Measurements from ENCODE around the gene ANKRD12. TPM values are rescaled to one million over a fixed set of nuclear protein-coding genes. Genes with fewer than 3 reads are reported as not detected.
"Not testable (repeated sequence)": the region's sequence is repeated elsewhere in the genome, so short reads cannot be mapped to it uniquely, and the experiment has no call there.

Gene ANKRD12
- total RNA-seq, 1 experiment from 2014 or later, result 23.5 TPM

DNA sequence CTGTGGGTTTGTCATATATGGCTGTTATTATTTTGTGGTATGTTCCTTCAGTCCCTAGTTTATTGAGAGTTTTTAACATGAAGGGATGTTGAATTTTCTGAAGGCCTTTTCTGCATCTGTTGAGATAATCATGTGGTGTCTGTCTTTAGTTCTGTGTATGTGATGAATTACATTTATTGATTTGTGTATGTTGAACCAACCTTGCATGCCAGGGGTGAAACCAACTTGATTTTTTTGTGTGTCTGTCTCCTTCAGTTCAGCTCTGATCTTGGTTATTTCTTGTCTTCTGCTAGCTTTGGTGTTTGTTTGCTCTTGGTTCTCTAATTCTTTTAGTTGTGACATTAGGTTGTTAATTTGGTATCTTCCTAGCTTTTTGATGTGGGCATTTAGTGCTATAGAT is 27.6 kb downstream of the ANKRD12 start:
- H3K9me2 ChIP-seq (ENCODE audit: insufficient read depth); POLR2A ChIA-PET; H3K4me2 ChIP-seq (ENCODE audit: low read length); CTCF ChIA-PET; H3K4me1 ChIP-seq (ENCODE audit: control insufficient read depth in 1 of 2, insufficient read depth in 2 of 2, low read length in 2 of 2); H4K20me1 ChIP-seq (ENCODE audit: insufficient read depth); H2AFZ ChIP-seq (ENCODE audit: low read depth, low read length, poor library complexity, severe bottlenecking); H3K9ac ChIP-seq (ENCODE audit: low read length); DNase-seq (ENCODE audit: low read depth, low spot score); H3K27ac ChIP-seq (ENCODE audit: low read depth, low read length); H3K27me3 ChIP-seq (ENCODE audit: insufficient read depth, low read length); RAD21 ChIA-PET (ENCODE audit: low non-redundant PET in 1 of 2, low total read pairs in 2 of 2, uncharacterized antibody in 2 of 2, unreplicated experiment in 2 of 2); intact Hi-C loops (cut with micrococcal nuclease); H3K9me3 ChIP-seq (ENCODE audit: control insufficient read depth in 1 of 2, insufficient read depth in 1 of 2, low read depth in 1 of 2, low read length in 2 of 2); H3K4me3 ChIP-seq (replicated peaks in 1 of 2; ENCODE audit: low read depth in 1 of 2, low read length in 2 of 2); H3K36me3 ChIP-seq (ENCODE audit: control insufficient read depth in 1 of 2, insufficient read depth in 2 of 2, low read length in 2 of 2); ATAC-seq; BruUV-seq (replicated peaks): not testable (repeated sequence)
- peaks cover 23% of the 10 kb centered on the region; the same call in 1 of the 2 replicates for H3K79me2 ChIP-seq (ENCODE audit: insufficient read depth, low read length)

DNA sequence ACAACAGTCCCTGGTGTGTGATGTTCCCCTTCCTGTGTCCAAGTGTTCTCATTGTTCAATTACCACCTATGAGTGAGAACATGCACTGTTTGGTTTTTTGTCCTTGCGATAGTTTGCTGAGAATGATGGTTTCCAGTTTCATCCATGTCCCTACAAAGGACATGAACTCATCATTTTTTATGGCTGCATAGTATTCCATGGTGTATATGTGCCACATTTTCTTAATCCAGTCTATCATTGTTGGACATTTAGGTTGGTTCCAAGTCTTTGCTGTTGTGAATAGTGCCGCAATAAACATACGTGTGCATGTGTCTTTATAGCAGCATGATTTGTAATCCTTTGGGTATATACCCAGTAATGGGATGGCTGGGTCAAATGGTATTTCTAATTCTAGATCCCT is 29.3 kb downstream of the ANKRD12 start:
- H3K4me1 ChIP-seq (ENCODE audit: control insufficient read depth in 1 of 2, insufficient read depth in 2 of 2, low read length in 2 of 2); H3K9me2 ChIP-seq (ENCODE audit: insufficient read depth); H3K4me2 ChIP-seq (ENCODE audit: low read length); RAD21 ChIA-PET (ENCODE audit: low non-redundant PET in 1 of 2, low total read pairs in 2 of 2, uncharacterized antibody in 2 of 2, unreplicated experiment in 2 of 2); DNase-seq (ENCODE audit: low read depth, low spot score); H3K9me3 ChIP-seq (ENCODE audit: control insufficient read depth in 1 of 2, insufficient read depth in 1 of 2, low read depth in 1 of 2, low read length in 2 of 2); H2AFZ ChIP-seq (ENCODE audit: low read depth, low read length, poor library complexity, severe bottlenecking); ATAC-seq; H3K36me3 ChIP-seq (ENCODE audit: control insufficient read depth in 1 of 2, insufficient read depth in 2 of 2, low read length in 2 of 2); H3K4me3 ChIP-seq (replicated peaks in 1 of 2; ENCODE audit: low read depth in 1 of 2, low read length in 2 of 2); POLR2A ChIA-PET; BruUV-seq (replicated peaks); CTCF ChIA-PET; H3K27me3 ChIP-seq (ENCODE audit: insufficient read depth, low read length); H4K20me1 ChIP-seq (ENCODE audit: insufficient read depth); H3K9ac ChIP-seq (ENCODE audit: low read length); H3K27ac ChIP-seq (ENCODE audit: low read depth, low read length); intact Hi-C loops (cut with micrococcal nuclease): not testable (repeated sequence)
- peaks cover 22% of the 10 kb centered on the region; the same call in 1 of the 2 replicates for H3K79me2 ChIP-seq (ENCODE audit: insufficient read depth, low read length)

DNA sequence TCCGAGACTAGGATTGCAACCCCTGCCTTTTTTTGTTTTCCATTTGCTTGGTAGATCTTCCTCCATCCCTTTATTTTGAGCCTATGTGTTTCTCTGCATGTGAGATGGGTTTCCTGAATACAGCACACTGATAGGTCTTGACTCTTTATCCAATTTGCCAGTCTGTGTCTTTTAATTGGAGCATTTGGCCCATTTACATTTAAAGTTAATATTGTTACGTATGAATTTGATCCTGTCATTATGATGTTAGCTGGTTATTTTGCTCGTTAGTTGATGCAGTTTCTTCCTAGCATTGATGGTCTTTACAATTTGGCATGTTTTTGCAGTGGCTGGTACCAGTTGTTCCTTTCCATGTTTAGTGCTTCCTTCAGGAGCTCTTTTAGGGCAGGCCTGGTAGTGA is 32.9 kb downstream of the ANKRD12 start:
- BruUV-seq (replicated peaks); H3K4me1 ChIP-seq (ENCODE audit: control insufficient read depth in 1 of 2, insufficient read depth in 2 of 2, low read length in 2 of 2); DNase-seq (ENCODE audit: low read depth, low spot score); CTCF ChIA-PET; H3K4me3 ChIP-seq (replicated peaks in 1 of 2; ENCODE audit: low read depth in 1 of 2, low read length in 2 of 2); ATAC-seq; H3K9me2 ChIP-seq (ENCODE audit: insufficient read depth); H2AFZ ChIP-seq (ENCODE audit: low read depth, low read length, poor library complexity, severe bottlenecking); H3K9ac ChIP-seq (ENCODE audit: low read length); H3K36me3 ChIP-seq (ENCODE audit: control insufficient read depth in 1 of 2, insufficient read depth in 2 of 2, low read length in 2 of 2); H3K9me3 ChIP-seq (ENCODE audit: control insufficient read depth in 1 of 2, insufficient read depth in 1 of 2, low read depth in 1 of 2, low read length in 2 of 2); H3K27me3 ChIP-seq (ENCODE audit: insufficient read depth, low read length); H3K4me2 ChIP-seq (ENCODE audit: low read length); POLR2A ChIA-PET; intact Hi-C loops (cut with micrococcal nuclease); RAD21 ChIA-PET (ENCODE audit: low non-redundant PET in 1 of 2, low total read pairs in 2 of 2, uncharacterized antibody in 2 of 2, unreplicated experiment in 2 of 2); H4K20me1 ChIP-seq (ENCODE audit: insufficient read depth); H3K27ac ChIP-seq (ENCODE audit: low read depth, low read length): not testable (repeated sequence)
- H3K79me2 ChIP-seq (ENCODE audit: insufficient read depth, low read length), result peaks cover 21% of the 10 kb centered on the region

DNA sequence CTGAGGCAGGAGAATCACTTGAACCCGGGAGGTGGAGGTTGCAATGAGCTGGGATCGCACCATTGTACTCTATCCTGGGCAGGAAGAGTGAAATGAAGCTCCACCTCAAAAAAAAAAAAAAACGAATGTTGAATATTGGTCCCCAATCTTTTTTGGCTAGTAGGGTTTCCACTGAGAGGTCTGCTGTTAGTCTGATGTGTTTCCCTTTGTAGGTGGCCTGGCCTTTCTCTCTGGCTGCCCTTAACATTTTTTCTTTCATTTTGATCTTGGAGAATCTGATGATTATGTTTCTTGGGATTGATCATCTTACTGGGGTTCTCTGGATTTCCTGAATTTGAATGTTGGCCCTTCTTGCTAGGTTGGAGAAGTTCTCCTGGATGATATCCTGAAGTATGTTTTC is 35.3 kb downstream of the ANKRD12 start:
- H3K9me3 ChIP-seq (ENCODE audit: control insufficient read depth in 1 of 2, insufficient read depth in 1 of 2, low read depth in 1 of 2, low read length in 2 of 2); RAD21 ChIA-PET (ENCODE audit: low non-redundant PET in 1 of 2, low total read pairs in 2 of 2, uncharacterized antibody in 2 of 2, unreplicated experiment in 2 of 2); H3K4me3 ChIP-seq (replicated peaks in 1 of 2; ENCODE audit: low read depth in 1 of 2, low read length in 2 of 2); H4K20me1 ChIP-seq (ENCODE audit: insufficient read depth); H2AFZ ChIP-seq (ENCODE audit: low read depth, low read length, poor library complexity, severe bottlenecking); H3K9ac ChIP-seq (ENCODE audit: low read length); ATAC-seq; H3K27ac ChIP-seq (ENCODE audit: low read depth, low read length); intact Hi-C loops (cut with micrococcal nuclease); POLR2A ChIA-PET; H3K4me2 ChIP-seq (ENCODE audit: low read length); H3K36me3 ChIP-seq (ENCODE audit: control insufficient read depth in 1 of 2, insufficient read depth in 2 of 2, low read length in 2 of 2); H3K27me3 ChIP-seq (ENCODE audit: insufficient read depth, low read length); H3K4me1 ChIP-seq (ENCODE audit: control insufficient read depth in 1 of 2, insufficient read depth in 2 of 2, low read length in 2 of 2); CTCF ChIA-PET; H3K9me2 ChIP-seq (ENCODE audit: insufficient read depth); DNase-seq (ENCODE audit: low read depth, low spot score); BruUV-seq (replicated peaks): not testable (repeated sequence)
- H3K79me2 ChIP-seq (ENCODE audit: insufficient read depth, low read length), result peaks cover 13% of the 10 kb centered on the region; the same call in 1 of the 2 replicates
